Peyer's patch (tissue), 4 donors: ENCODE data around the gene HOXC5. TPM values are rescaled to one million over a fixed set of nuclear protein-coding genes. Genes with fewer than 3 reads are reported as not detected.

Experiments used
- DNase-seq, 3 donors: peaks; one replicate each; pipeline ENCODE4 v3.0.0-alpha.2; 2017 to 2019
- H3K27ac ChIP-seq, 4 donors: fragments of 200-600 bp; sonication (generic); one replicate each; pipeline ENCODE4 v1.5.1; 2016 to 2019
- H3K27me3 ChIP-seq, 2 donors: fragments of 200-600 bp; sonication (generic); one replicate each; pipeline ENCODE4 v1.5.1; 2019
- H3K36me3 ChIP-seq, 3 donors: fragments of 200-600 bp; sonication (generic); one replicate each; pipeline ENCODE4 v1.5.1; 2016 to 2019
- H3K4me1 ChIP-seq, 4 donors: fragments of 200-600 bp; sonication (generic); one replicate each; pipeline ENCODE4 v1.5.1; 2016 to 2019
- H3K4me3 ChIP-seq, 4 donors: fragments of 200-600 bp; sonication (generic); 1 replicate in 3 of 4; 2 replicates in 1 of 4; pipeline ENCODE4 v1.5.1; 2016 to 2019; ENCODE audit warnings: mild to moderate bottlenecking in 1 of 4
- H3K9me3 ChIP-seq, 4 donors: fragments of 200-600 bp; sonication (generic); one replicate each; pipeline ENCODE4 v1.5.1; 2016 to 2019; ENCODE audit warnings: mild to moderate bottlenecking in 1 of 4
- CTCF ChIP-seq, 6 experiments: fragments of 450-650 bp in 4 of 6; fragments of 200-600 bp in 2 of 6; sonication (generic) in 1 of 6; IDR thresholded peaks; one replicate each; pipeline ENCODE4 v1.5.1; 2017 to 2019; ENCODE audit warnings: antibody characterized with exemption in 6 of 6, mild to moderate bottlenecking in 3 of 6, moderate library complexity in 1 of 6
- POLR2A ChIP-seq, 2 donors: fragments of 450-650 bp; IDR thresholded peaks; one replicate each; pipeline ENCODE4 v1.5.1; 2017; ENCODE audit warnings: antibody characterized with exemption in 2 of 2, mild to moderate bottlenecking in 2 of 2, moderate library complexity in 2 of 2
- total RNA-seq, 4 donors: library from RNA; depleted of rRNA; stranded (reverse); fragments of >200 nt; gene quantifications; one replicate each; pipeline ENCODE4 v1.1.0, GENCODE V29; 2016

The HOXC5 gene
- total RNA-seq, 4 donors from 2014 or later, result not detected

GRCh38 chr12:54052438-54053002 lies 19.7 kb downstream of the HOXC5 start:
- no peaks in the 10 kb centered on the region for H3K36me3 ChIP-seq
- peaks cover 0 to 10% (median 7%) of the 10 kb centered on the region in 4 donors for H3K4me1 ChIP-seq
- DNase-seq, result no peak
- H3K9me3 ChIP-seq, result no peaks in the 10 kb centered on the region
- TF ChIP-seq POLR2A (IDR thresholded peaks at IDR 0.05) (no peak), CTCF (IDR thresholded peaks at IDR 0.05) (no peak)
- peak overlapping the region; percentile 78 to 87 (median 83) for H3K27ac ChIP-seq
- no peaks in the 10 kb centered on the region for H3K27me3 ChIP-seq
- peak overlapping the region in 3 of 4 donors; percentile 49 to 62 (median 49) for H3K4me3 ChIP-seq

GRCh38 chr12:54053003-54053750 lies 20.3 kb downstream of the HOXC5 start:
- Histone ChIP-seq H3K4me1 (peaks cover 0 to 10% (median 7%) of the 10 kb centered on the region in 4 donors), H3K27ac (peak overlapping the region; percentile 78 to 87 (median 83)), H3K4me3 (peak overlapping the region; percentile 48 to 62 (median 49)), H3K27me3 (no peaks in the 10 kb centered on the region), H3K36me3 (no peaks in the 10 kb centered on the region), H3K9me3 (no peaks in the 10 kb centered on the region)
- no peak for TF ChIP-seq CTCF (IDR thresholded peaks at IDR 0.05)
- no peak for TF ChIP-seq POLR2A (IDR thresholded peaks at IDR 0.05)
- DNase-seq, result peak in 2 of 3 donors; percentile 67 to 75

GRCh38 chr12:54053751-54054741 lies 21.2 kb downstream of the HOXC5 start, which contains the start of gene HOXC4:
TSS of gene HOXC4 (plus strand) at chr12:54053835. CDS start at chr12:54053923, 88 bp downstream.
- Histone ChIP-seq H3K4me3 (peak within 1 kb of the TSS; percentile 48 to 62 (median 49)), H3K27ac (peak within 1 kb of the TSS; percentile 78 to 87 (median 83)), H3K9me3 (no peaks in the 10 kb centered on the region), H3K36me3 (no peaks in the 10 kb centered on the region), H3K27me3 (no peaks in the 10 kb centered on the region), H3K4me1 (peaks cover 0 to 10% (median 7%) of the 10 kb centered on the region in 4 donors)
- TF ChIP-seq CTCF (IDR thresholded peaks at IDR 0.05), result no peak
- TF ChIP-seq POLR2A (IDR thresholded peaks at IDR 0.05), result no peak
- DNase-seq, result peak in 2 of 3 donors; percentile 63 to 69

- Histone ChIP-seq H3K36me3 (no peaks in the 10 kb centered on the region), H3K27ac (no peak overlapping the region), H3K4me1 (peaks cover 0 to 10% (median 7%) of the 10 kb centered on the region in 4 donors), H3K4me3 (peak overlapping the region; percentile 48 to 62 (median 49)), H3K27me3 (no peaks in the 10 kb centered on the region), H3K9me3 (no peaks in the 10 kb centered on the region)
- TF ChIP-seq POLR2A (IDR thresholded peaks at IDR 0.05) (no peak), CTCF (IDR thresholded peaks at IDR 0.05) (no peak)
- DNase-seq, result no peak
These were observed 21.9 kb downstream of the HOXC5 start for GRCh38 chr12:54054742-54055194.

- TF ChIP-seq CTCF (IDR thresholded peaks at IDR 0.05) (no peak), POLR2A (IDR thresholded peaks at IDR 0.05) (no peak)
- no peaks in the 10 kb centered on the region for H3K9me3 ChIP-seq
- no peak overlapping the region for H3K4me3 ChIP-seq
- no peak overlapping the region for H3K27ac ChIP-seq
- no peaks in the 10 kb centered on the region for H3K27me3 ChIP-seq
- DNase-seq, result no peak
- peaks cover 0 to 10% (median 7%) of the 10 kb centered on the region in 4 donors for H3K4me1 ChIP-seq
- H3K36me3 ChIP-seq, result no peaks in the 10 kb centered on the region
These were observed 22.7 kb downstream of the HOXC5 start for GRCh38 chr12:54055552-54055951.
